Caco-2 (cell line): Measurements from ENCODE around the gene UTF1. TPM values are rescaled to one million over a fixed set of nuclear protein-coding genes. Genes with fewer than 3 reads are reported as not detected.

Experiments
- BruUV-seq: library from RNA; stranded (reverse); fragments of 400-500 nt; replicated peaks from 2 replicates; lab custom pipeline; 2021; lab: Mats Ljungman, UMichigan
- CTCF ChIA-PET: fragments of 300-600 bp; sonication (Branson Sonifier 250); formaldehyde crosslinking; loops from one replicate; lab custom pipeline; 2022; ENCODE audit warnings: antibody characterized with exemption; lab: Charles Lee
- POLR2A ChIA-PET: fragments of 300-600 bp; sonication (Branson Sonifier 250); formaldehyde crosslinking; loops from one replicate; lab custom pipeline; 2022; ENCODE audit warnings: antibody characterized with exemption; lab: Charles Lee
- DNase-seq, 2 experiments: peaks; one replicate each; pipeline versions ENCODE4 v3.0.0 to v3.0.0-alpha.2; 2020 to 2022
- H3K27me3 ChIP-seq: replicated peaks from 2 replicates; pipeline ENCODE4 v1.6.0; 2011; ENCODE audit warnings: low read length; ENCODE audit not compliant: control insufficient read depth, insufficient read depth
- H3K36me3 ChIP-seq: 2 replicates; pipeline ENCODE4 v1.5.1; 2011; ENCODE audit warnings: low read length; ENCODE audit not compliant: control insufficient read depth, insufficient read depth
- H3K4me1 ChIP-seq: fragments of 250-450 bp; sonication (Bioruptor Pico); 2 replicates; pipeline ENCODE4 v1.5.1; 2020; ENCODE audit warnings: mild to moderate bottlenecking
- H3K4me3 ChIP-seq: 2 replicates; pipeline ENCODE4 v1.5.1; 2011; ENCODE audit warnings: low read depth, mild to moderate bottlenecking, control low read depth, low read length
- H3K9me3 ChIP-seq: fragments of 250-450 bp; sonication (Bioruptor Pico); 2 replicates; pipeline ENCODE4 v1.5.1; 2020; ENCODE audit warnings: mild to moderate bottlenecking, moderate library complexity
- H3K27ac Mint-ChIP-seq: one replicate; pipeline ENCODE4 v1.8.0; 2022; ENCODE audit warnings: mixed read lengths; ENCODE audit not compliant: unreplicated experiment
- H3K27me3 Mint-ChIP-seq: one replicate; pipeline ENCODE4 v1.8.0; 2022; ENCODE audit warnings: mixed read lengths; ENCODE audit not compliant: insufficient read depth, unreplicated experiment
- H3K36me3 Mint-ChIP-seq: one replicate; pipeline ENCODE4 v1.8.0; 2022; ENCODE audit warnings: mild to moderate bottlenecking, mixed read lengths; ENCODE audit not compliant: insufficient read depth, unreplicated experiment
- H3K4me1 Mint-ChIP-seq: one replicate; pipeline ENCODE4 v1.8.0; 2022; ENCODE audit warnings: low read depth, mixed read lengths; ENCODE audit not compliant: unreplicated experiment
- H3K4me3 Mint-ChIP-seq: one replicate; pipeline ENCODE4 v1.8.0; 2022; ENCODE audit warnings: mild to moderate bottlenecking, moderate library complexity, mixed read lengths; ENCODE audit not compliant: unreplicated experiment
- H3K9me3 Mint-ChIP-seq: one replicate; pipeline ENCODE4 v1.8.0; 2022; ENCODE audit warnings: mixed read lengths; ENCODE audit not compliant: unreplicated experiment
- CTCF ChIP-seq, 2 experiments: fragments of 200-600 bp in 1 of 2; IDR thresholded peaks; 1 replicate in 1 of 2; 2 replicates in 1 of 2; pipeline versions ENCODE4 v1.5.1 to v1.8.0; 2011 to 2022; ENCODE audit warnings: antibody characterized with exemption in 1 of 2, control low read depth in 1 of 2, inconsistent platforms in 1 of 2, low read depth in 1 of 2, low read length in 1 of 2, mild to moderate bottlenecking in 1 of 2, moderate library complexity in 1 of 2; ENCODE audit not compliant: insufficient read depth in 1 of 2, severe bottlenecking in 1 of 2, unreplicated experiment in 1 of 2
- intact Hi-C: fragments of 100-400 bp; cut with micrococcal nuclease; formaldehyde crosslinking; loops from one replicate; pipeline ENCODE4 v1.10.0; 2022; ENCODE audit not compliant: unreplicated experiment
- total RNA-seq: library from RNA; stranded (reverse); gene quantifications from 2 replicates; pipeline ENCODE4 v1.2.3, GENCODE V29; 2022

UTF1 gene
- total RNA-seq, 1 experiment from 2014 or later = not detected

- DNase-seq = no peak
- Histone ChIP-seq H3K9me3 (peaks cover 2% of the 10 kb centered on the region; the same call in 1 of the 2 replicates), H3K4me1 (no peaks in the 10 kb centered on the region), H3K4me3 (no peak overlapping the region), H3K27me3 (no peaks in the 10 kb centered on the region; the same call in 1 of the 2 replicates), H3K36me3 (no peaks in the 10 kb centered on the region)
- ChIA-PET POLR2A (no interaction called here), CTCF (interaction anchor here (1.6 kb wide), 1 partner anchor 60 kb away, joined by 3 read pairs; no protein-coding TSS in a partner anchor)
- no peak for TF ChIP-seq CTCF (IDR thresholded peaks at IDR 0.05; ENCODE audit: insufficient read depth in 1 of 2, low read depth in 1 of 2, low read length in 1 of 2, severe bottlenecking in 1 of 2, unreplicated experiment in 1 of 2)
- intact Hi-C loops = no loop called here
- H3K9me3 Mint-ChIP-seq = peaks cover 7% of the 10 kb centered on the region
- no peak overlapping the region for H3K4me3 Mint-ChIP-seq
- H3K4me1 Mint-ChIP-seq = no peaks in the 10 kb centered on the region
- no peak overlapping the region for H3K27ac Mint-ChIP-seq
- peaks cover 9% of the 10 kb centered on the region for H3K27me3 Mint-ChIP-seq
- BruUV-seq = no TSS peak
- H3K36me3 Mint-ChIP-seq = no peaks in the 10 kb centered on the region
Observed at GRCh38 chr10:133187091-133187905, 42.7 kb upstream of the UTF1 start.

DNA sequence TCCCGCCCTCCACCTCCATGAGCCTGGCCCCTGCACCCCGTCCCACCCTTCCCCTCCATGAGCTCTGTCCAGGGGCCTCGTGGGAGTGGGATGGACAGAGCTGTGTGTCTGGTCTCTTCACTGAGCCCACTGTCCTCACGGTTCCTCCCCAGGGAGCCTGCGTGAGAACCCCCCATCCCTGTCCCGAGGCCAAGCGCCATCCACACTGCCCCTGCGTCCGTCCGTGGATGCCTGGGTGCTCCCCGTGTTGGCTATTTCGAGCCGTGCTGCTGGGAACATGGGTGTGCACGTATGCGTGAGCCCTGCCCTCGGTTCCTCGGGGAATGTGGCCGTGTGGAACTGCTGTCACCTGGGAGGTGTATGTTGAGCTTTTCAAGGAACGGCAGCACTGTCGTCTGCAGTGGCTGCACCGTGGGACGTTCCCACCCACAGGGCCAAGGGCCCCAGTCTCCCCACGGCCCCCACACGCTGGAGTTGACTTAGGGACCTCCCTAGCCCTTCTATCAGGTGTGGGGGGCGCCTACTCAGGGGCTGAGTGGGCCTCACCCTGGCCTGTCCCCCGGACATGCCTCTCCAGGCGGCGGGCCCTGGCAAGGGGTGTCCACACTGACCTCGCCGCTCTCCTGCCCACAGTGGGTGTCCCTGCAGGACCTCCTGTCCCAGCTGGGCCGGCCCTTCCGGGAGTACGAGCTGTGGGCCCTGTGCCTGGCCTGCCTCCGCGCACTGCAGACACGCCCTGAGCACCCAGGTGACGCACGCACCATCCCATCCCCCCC, 41.9 kb upstream of the UTF1 start:
- H3K36me3 Mint-ChIP-seq = no peaks in the 10 kb centered on the region
- Histone ChIP-seq H3K4me1 (no peaks in the 10 kb centered on the region), H3K36me3 (no peaks in the 10 kb centered on the region), H3K27me3 (no peaks in the 10 kb centered on the region; the same call in 1 of the 2 replicates), H3K9me3 (peaks cover 4% of the 10 kb centered on the region), H3K4me3 (no peak overlapping the region)
- no TSS peak for BruUV-seq
- no peaks in the 10 kb centered on the region for H3K4me1 Mint-ChIP-seq
- H3K27ac Mint-ChIP-seq = no peak overlapping the region
- DNase-seq = no peak
- CTCF ChIA-PET = no interaction called here
- no peak overlapping the region for H3K4me3 Mint-ChIP-seq
- H3K27me3 Mint-ChIP-seq = peaks cover 13% of the 10 kb centered on the region
- TF ChIP-seq CTCF (IDR thresholded peaks at IDR 0.05; ENCODE audit: insufficient read depth in 1 of 2, low read depth in 1 of 2, low read length in 1 of 2, severe bottlenecking in 1 of 2, unreplicated experiment in 1 of 2) = no peak
- intact Hi-C loops = no loop called here
- H3K9me3 Mint-ChIP-seq = peaks cover 13% of the 10 kb centered on the region
- POLR2A ChIA-PET = no interaction called here

- no peaks in the 10 kb centered on the region for H3K36me3 ChIP-seq
- Mint-ChIP-seq H3K27me3 (peaks cover 14% of the 10 kb centered on the region), H3K27ac (no peak overlapping the region), H3K36me3 (no peaks in the 10 kb centered on the region), H3K9me3 (peaks cover 25% of the 10 kb centered on the region), H3K4me3 (no peak overlapping the region), H3K4me1 (no peaks in the 10 kb centered on the region)
- DNase-seq = no peak
- BruUV-seq = no TSS peak
- ChIA-PET CTCF (no interaction called here), POLR2A (no interaction called here)
- H3K4me3 ChIP-seq = no peak overlapping the region
- intact Hi-C loops = no loop called here
- no peaks in the 10 kb centered on the region; the same call in 1 of the 2 replicates for H3K27me3 ChIP-seq
- TF ChIP-seq CTCF (IDR thresholded peaks at IDR 0.05; ENCODE audit: insufficient read depth in 1 of 2, low read depth in 1 of 2, low read length in 1 of 2, severe bottlenecking in 1 of 2, unreplicated experiment in 1 of 2) = no peak
- peaks cover 4% of the 10 kb centered on the region for H3K9me3 ChIP-seq
- H3K4me1 ChIP-seq = no peaks in the 10 kb centered on the region
Observed at GRCh38 chr10:133189256-133189655, 40.8 kb upstream of the UTF1 start.
